ENCODE data around the gene SCN10A. TPM values are rescaled to one million over a fixed set of nuclear protein-coding genes. Genes with fewer than 3 reads are reported as not detected.

Gene SCN10A
- total and polyA plus RNA-seq, 7 donors, result not detected

- Histone ChIP-seq H3K27ac (no peak overlapping the region), H3K4me1 (no peaks in the 10 kb centered on the region), H3K27me3 (ENCODE audit: insufficient read depth in 3 of 3, low read length in 2 of 3) (no peaks in the 10 kb centered on the region), H3K9me3 (no peaks in the 10 kb centered on the region), H3K4me3 (no peak overlapping the region), H3K36me3 (ENCODE audit: insufficient read depth in 1 of 2, low read depth in 1 of 2) (no peaks in the 10 kb centered on the region)
- intact Hi-C loops (cut with DNase I), result no loop called here
- DNase-seq (no peak), ATAC-seq (no peak)
- 43 to 49% (median 48%) methylated on average over 5 of the region's 5 CpGs for WGBS, 3 donors
- TF ChIP-seq CTCF (IDR thresholded peaks at IDR 0.05), result no peak
Observed at GRCh38 chr3:38755130-38755529, 60.9 kb downstream of the SCN10A start.

- H3K36me3 ChIP-seq (ENCODE audit: insufficient read depth in 1 of 2, low read depth in 1 of 2), result no peaks in the 10 kb centered on the region
- no peak for ATAC-seq
Observed at GRCh38 chr3:38746641-38747040, 69.4 kb downstream of the SCN10A start.

GRCh38 chr3:38743043-38743442 is 73.0 kb downstream of the SCN10A start:
- H3K27ac ChIP-seq, result no peak overlapping the region
- no peak for TF ChIP-seq CTCF (IDR thresholded peaks at IDR 0.05)
- no peaks in the 10 kb centered on the region for H3K4me1 ChIP-seq
- H3K9me3 ChIP-seq, result no peaks in the 10 kb centered on the region
- H3K27me3 ChIP-seq (ENCODE audit: insufficient read depth in 3 of 3, low read length in 2 of 3), result peaks cover 0 to 7% (median 2%) of the 10 kb centered on the region in 3 donors
- DNase-seq, result no peak
- WGBS, 3 donors, result 70 to 83% (median 83%) methylated on average over 7 of the region's 7 CpGs
- no peaks in the 10 kb centered on the region for H3K36me3 ChIP-seq (ENCODE audit: insufficient read depth in 1 of 2, low read depth in 1 of 2)
- H3K4me3 ChIP-seq, result no peak overlapping the region
- intact Hi-C loops (cut with DNase I), result no loop called here
- ATAC-seq, result no peak

More at GRCh38 chr3:38746641-38747040, 69.4 kb downstream of the SCN10A start:
- no peak for TF ChIP-seq CTCF (IDR thresholded peaks at IDR 0.05)
- Histone ChIP-seq H3K4me1 (no peaks in the 10 kb centered on the region), H3K27me3 (ENCODE audit: insufficient read depth in 3 of 3, low read length in 2 of 3) (peaks cover 0 to 3% (median 0%) of the 10 kb centered on the region in 3 donors), H3K9me3 (no peaks in the 10 kb centered on the region), H3K27ac (no peak overlapping the region), H3K4me3 (no peak overlapping the region)
- no peak for DNase-seq
- intact Hi-C loops (cut with DNase I), result no loop called here
- WGBS, 3 donors, result 48 to 64% (median 49%) methylated on average over 1 of the region's 1 CpG

GRCh38 chr3:38742550-38742949 is 73.5 kb downstream of the SCN10A start:
- Histone ChIP-seq H3K27ac (no peak overlapping the region), H3K4me1 (no peaks in the 10 kb centered on the region), H3K9me3 (no peaks in the 10 kb centered on the region), H3K27me3 (ENCODE audit: insufficient read depth in 3 of 3, low read length in 2 of 3) (peaks cover 0 to 7% (median 2%) of the 10 kb centered on the region in 3 donors), H3K36me3 (ENCODE audit: insufficient read depth in 1 of 2, low read depth in 1 of 2) (no peaks in the 10 kb centered on the region), H3K4me3 (no peak overlapping the region)
- intact Hi-C loops (cut with DNase I), result no loop called here
- 92 to 100% (median 92%) methylated on average over 1 of the region's 1 CpG for WGBS, 3 donors
- no peak for DNase-seq
- TF ChIP-seq CTCF (IDR thresholded peaks at IDR 0.05), result no peak
- no peak for ATAC-seq

GRCh38 chr3:38740537-38740936 is 75.5 kb downstream of the SCN10A start:
- intact Hi-C loops (cut with DNase I), result no loop called here

More at GRCh38 chr3:38740537-38740936, 75.5 kb downstream of the SCN10A start:
- Histone ChIP-seq H3K4me1 (no peaks in the 10 kb centered on the region), H3K27me3 (ENCODE audit: insufficient read depth in 3 of 3, low read length in 2 of 3) (peaks cover 0 to 7% (median 2%) of the 10 kb centered on the region in 3 donors), H3K4me3 (no peak overlapping the region), H3K36me3 (ENCODE audit: insufficient read depth in 1 of 2, low read depth in 1 of 2) (no peaks in the 10 kb centered on the region), H3K27ac (no peak overlapping the region), H3K9me3 (no peaks in the 10 kb centered on the region)
- no peak for TF ChIP-seq CTCF (IDR thresholded peaks at IDR 0.05)
- no peak for ATAC-seq
- DNase-seq, result no peak
